GM12891 (cell line): ENCODE data around the gene LAMTOR4.

Experiments used
- PAX5 ChIP-seq: IDR thresholded peaks from 2 replicates; pipeline ENCODE4 v1.6.1; 2011; ENCODE audit warnings: low read length, moderate library complexity, mild to moderate bottlenecking; ENCODE audit not compliant: insufficient read depth, severe bottlenecking
- POLR2A ChIP-seq: IDR thresholded peaks from 2 replicates; pipeline ENCODE4 v1.6.1; 2011; ENCODE audit warnings: low read depth, low read length, control low read depth
- POLR2AphosphoS5 ChIP-seq: IDR thresholded peaks from 2 replicates; pipeline ENCODE4 v1.6.1; 2011; ENCODE audit warnings: low read depth, low read length, control low read depth
- POU2F2 ChIP-seq: IDR thresholded peaks from 2 replicates; pipeline ENCODE4 v1.6.1; 2011; ENCODE audit warnings: low read depth, mild to moderate bottlenecking, control low read depth, low read length, moderate library complexity
- SPI1 ChIP-seq: IDR thresholded peaks from 2 replicates; pipeline ENCODE4 v1.6.1; 2011; ENCODE audit warnings: low read depth, low read length, control low read depth
- TAF1 ChIP-seq: IDR thresholded peaks from 2 replicates; pipeline ENCODE4 v1.6.1; 2011; ENCODE audit warnings: low read depth, low read length, control low read depth

GRCh38 chr7:100163871-100164270, 15.2 kb downstream of the LAMTOR4 start:
- TF ChIP-seq POLR2A: no peak
- no peak for TF ChIP-seq TAF1
- no peak for TF ChIP-seq POLR2AphosphoS5
- no peak for TF ChIP-seq SPI1
- TF ChIP-seq POU2F2: no peak
- no peak for TF ChIP-seq PAX5
